Loucy (cell line): ENCODE measurements around the gene TRRAP.

Experiments used
- H2AFZ ChIP-seq: fragments of 200-600 bp; sonication (generic); 2 replicates; pipeline ENCODE4 v1.6.0; 2016; ENCODE audit warnings: antibody characterized with exemption, mild to moderate bottlenecking, low read length, moderate library complexity
- H3F3A ChIP-seq: fragments of 200-600 bp; 2 replicates; pipeline ENCODE4 v1.6.0; 2016; ENCODE audit warnings: antibody characterized with exemption, low read depth, mild to moderate bottlenecking
- H3K27me3 ChIP-seq: fragments of 200-600 bp; sonication (generic); 2 replicates; pipeline ENCODE4 v1.6.1; 2014; ENCODE audit warnings: low read length, mild to moderate bottlenecking; ENCODE audit not compliant: insufficient read depth, poor library complexity, severe bottlenecking
- H3K36me3 ChIP-seq: fragments of 200-600 bp; sonication (generic); 2 replicates; pipeline ENCODE4 v1.6.1; 2016; ENCODE audit warnings: low read length; ENCODE audit not compliant: insufficient read depth
- H3K4me1 ChIP-seq: fragments of 200-600 bp; sonication (generic); 2 replicates; pipeline ENCODE4 v1.5.1; 2014; ENCODE audit warnings: low read length, mild to moderate bottlenecking; ENCODE audit not compliant: insufficient read depth, poor library complexity, severe bottlenecking
- H3K4me2 ChIP-seq: fragments of 200-600 bp; sonication (generic); 2 replicates; pipeline ENCODE4 v1.6.0; 2014; ENCODE audit warnings: antibody characterized with exemption, low read length, low read depth, mild to moderate bottlenecking; ENCODE audit not compliant: poor library complexity, severe bottlenecking
- H3K4me3 ChIP-seq: fragments of 200-600 bp; sonication (generic); 2 replicates; pipeline ENCODE4 v1.5.1; 2014; ENCODE audit warnings: low read length, mild to moderate bottlenecking, mixed read lengths; ENCODE audit not compliant: poor library complexity, severe bottlenecking
- H3K79me2 ChIP-seq: fragments of 200-600 bp; sonication (generic); 2 replicates; pipeline ENCODE4 v1.6.1; 2014; ENCODE audit warnings: low read length; ENCODE audit not compliant: insufficient read depth
- H3K9ac ChIP-seq: fragments of 200-600 bp; sonication (generic); 2 replicates; pipeline ENCODE4 v1.6.0; 2014; ENCODE audit warnings: mild to moderate bottlenecking, low read depth, low read length, moderate library complexity; ENCODE audit not compliant: poor library complexity, severe bottlenecking
- H3K9me2 ChIP-seq: fragments of 200-600 bp; sonication (generic); replicated peaks from 2 replicates; pipeline ENCODE4 v1.6.1; 2016; ENCODE audit warnings: low read depth, low read length, mixed read lengths
- H3K9me3 ChIP-seq: fragments of 200-600 bp; sonication (generic); 2 replicates; pipeline ENCODE4 v1.6.1; 2014; ENCODE audit warnings: mild to moderate bottlenecking, antibody characterized with exemption, low read length, low read depth; ENCODE audit not compliant: insufficient read depth
- H4K20me1 ChIP-seq: fragments of 200-600 bp; sonication (generic); 2 replicates; pipeline ENCODE4 v1.6.0; 2014; ENCODE audit warnings: antibody characterized with exemption, low read length, mild to moderate bottlenecking; ENCODE audit not compliant: insufficient read depth, poor library complexity, severe bottlenecking
- CTCF ChIP-seq: fragments of 200-600 bp; sonication (generic); conservative IDR thresholded peaks from 2 replicates; pipeline ENCODE4 v1.5.1; 2014; ENCODE audit warnings: mild to moderate bottlenecking, antibody characterized with exemption, low read length
- EZH2phosphoT487 ChIP-seq: fragments of 200-600 bp; IDR thresholded peaks from 2 replicates; pipeline ENCODE4 v1.6.1; 2018; ENCODE audit warnings: antibody characterized with exemption, mild to moderate bottlenecking, moderate library complexity, borderline replicate concordance

TRRAP gene

GRCh38 chr7:98862716-98863420, 15.5 kb upstream of the TRRAP start:
- H3K79me2 ChIP-seq: no peaks in the 10 kb centered on the region
- no peak overlapping the region for H3K9ac ChIP-seq
- no peak for TF ChIP-seq CTCF
- TF ChIP-seq EZH2phosphoT487: no peak
- no peaks in the 10 kb centered on the region for H3K36me3 ChIP-seq
- H3K9me2 ChIP-seq: no peaks in the 10 kb centered on the region
- H3K4me1 ChIP-seq: no peaks in the 10 kb centered on the region
- no peak overlapping the region for H3K4me2 ChIP-seq
- no peak overlapping the region for H2AFZ ChIP-seq
- no peak overlapping the region for H3K4me3 ChIP-seq
- H3K27me3 ChIP-seq: no peaks in the 10 kb centered on the region
- H3F3A ChIP-seq: no peaks in the 10 kb centered on the region
- H3K9me3 ChIP-seq: no peaks in the 10 kb centered on the region
- H4K20me1 ChIP-seq: no peaks in the 10 kb centered on the region

DNA sequence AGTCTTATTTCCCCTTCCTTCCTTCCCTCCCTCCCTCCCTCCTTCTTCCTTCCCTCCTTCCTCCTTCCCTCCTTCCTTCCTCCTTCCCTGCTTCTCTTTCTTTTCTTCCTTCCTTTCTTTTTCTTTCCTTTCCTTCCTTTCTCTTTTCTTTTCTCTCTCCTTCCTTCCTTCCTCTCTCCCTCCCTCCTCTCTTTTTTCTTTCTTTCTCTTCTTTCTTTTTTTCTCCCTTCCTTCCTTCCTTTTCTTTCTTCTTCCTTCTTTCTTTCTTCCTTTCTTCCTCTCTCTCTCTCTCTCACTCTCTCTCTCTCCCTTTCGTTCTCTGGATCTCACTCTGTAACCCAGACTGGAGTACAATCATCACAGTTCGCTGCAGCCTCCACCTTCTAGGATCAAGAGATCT, 14.7 kb upstream of the TRRAP start:
- Histone ChIP-seq H3K79me2 (no peaks in the 10 kb centered on the region), H3K9me3 (no peaks in the 10 kb centered on the region), H3F3A (no peaks in the 10 kb centered on the region), H3K36me3 (no peaks in the 10 kb centered on the region), H3K9me2 (no peaks in the 10 kb centered on the region), H2AFZ (no peak overlapping the region), H3K4me2 (no peak overlapping the region), H3K9ac (no peak overlapping the region), H3K4me1 (no peaks in the 10 kb centered on the region), H3K27me3 (no peaks in the 10 kb centered on the region), H3K4me3 (no peak overlapping the region), H4K20me1 (no peaks in the 10 kb centered on the region)
- TF ChIP-seq EZH2phosphoT487 (no peak), CTCF (no peak)

DNA sequence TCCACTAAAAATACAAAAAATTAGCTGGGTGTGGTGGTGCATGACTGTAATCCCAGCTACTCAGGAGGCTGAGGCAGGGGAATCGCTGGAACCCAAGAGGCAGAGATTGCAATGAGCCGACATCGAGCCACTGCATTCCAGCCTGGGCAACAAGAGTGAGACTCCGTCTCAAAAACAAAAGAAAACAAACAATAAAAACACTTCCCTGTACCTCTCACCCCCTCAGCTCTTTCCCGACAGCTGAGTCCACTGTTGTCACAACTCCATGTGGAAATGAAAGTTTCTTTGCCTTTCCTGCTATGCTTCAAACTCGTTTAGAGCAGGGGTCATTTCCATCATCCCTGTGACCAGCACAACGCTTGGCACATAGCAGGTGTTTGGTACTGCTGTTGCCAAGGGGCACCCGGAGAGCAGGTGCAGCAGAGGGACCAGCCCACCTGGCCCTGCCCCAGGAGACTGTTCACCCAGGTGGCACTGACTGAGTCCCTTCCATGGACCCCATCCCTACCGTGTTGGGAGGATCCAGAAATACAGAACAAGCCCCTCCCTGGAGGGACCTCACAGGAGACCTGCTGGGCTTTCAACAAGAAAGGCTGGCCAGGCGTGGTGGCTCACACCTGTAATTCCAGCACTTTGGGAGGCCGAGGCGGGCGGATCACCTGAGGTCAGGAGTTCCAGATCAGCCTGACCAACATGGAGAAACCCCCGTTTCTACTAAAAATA, 13.4 kb upstream of the TRRAP start:
- Histone ChIP-seq H3K9me2 (no peaks in the 10 kb centered on the region), H3K4me2 (no peak overlapping the region), H3K27me3 (no peaks in the 10 kb centered on the region), H3K4me3 (no peak overlapping the region), H3K4me1 (no peaks in the 10 kb centered on the region), H3K9ac (no peak overlapping the region), H3F3A (no peaks in the 10 kb centered on the region), H3K36me3 (no peaks in the 10 kb centered on the region), H3K79me2 (no peaks in the 10 kb centered on the region), H2AFZ (no peak overlapping the region), H3K9me3 (no peaks in the 10 kb centered on the region), H4K20me1 (no peaks in the 10 kb centered on the region)
- no peak for TF ChIP-seq EZH2phosphoT487
- no peak for TF ChIP-seq CTCF
